ENCODE results near the gene ABCC9.

GRCh38 chr12:21921436-21921835, 19.8 kb downstream of the ABCC9 start:
- TF ChIP-seq POLR2AphosphoS5 (IDR thresholded peaks at IDR 0.05; ENCODE audit: borderline replicate concordance, low read depth, low read length) = no peak
- no peak for TF ChIP-seq EZH2 (IDR thresholded peaks at IDR 0.05)
- TF ChIP-seq FOXP2 (optimal IDR thresholded peaks at IDR 0.05; ENCODE audit: control extremely low read depth, extremely low read length, insufficient read depth) = no peak
